Hippocampal formation (tissue), 2 donors: ENCODE measurements around the gene ADGRV1.
"Not testable (repeated sequence)": the region's sequence is repeated elsewhere in the genome, so short reads cannot be mapped to it uniquely, and the experiment has no call there.

Source experiments
- DNase-seq, 2 donors: peaks; one replicate each; lab custom pipeline; 2025; lab: John Stamatoyannopoulos, UW

Gene ADGRV1

GRCh38 chr5:91061946-91062562 lies 503.5 kb downstream of the ADGRV1 start:
- DNase-seq: no peak

DNA sequence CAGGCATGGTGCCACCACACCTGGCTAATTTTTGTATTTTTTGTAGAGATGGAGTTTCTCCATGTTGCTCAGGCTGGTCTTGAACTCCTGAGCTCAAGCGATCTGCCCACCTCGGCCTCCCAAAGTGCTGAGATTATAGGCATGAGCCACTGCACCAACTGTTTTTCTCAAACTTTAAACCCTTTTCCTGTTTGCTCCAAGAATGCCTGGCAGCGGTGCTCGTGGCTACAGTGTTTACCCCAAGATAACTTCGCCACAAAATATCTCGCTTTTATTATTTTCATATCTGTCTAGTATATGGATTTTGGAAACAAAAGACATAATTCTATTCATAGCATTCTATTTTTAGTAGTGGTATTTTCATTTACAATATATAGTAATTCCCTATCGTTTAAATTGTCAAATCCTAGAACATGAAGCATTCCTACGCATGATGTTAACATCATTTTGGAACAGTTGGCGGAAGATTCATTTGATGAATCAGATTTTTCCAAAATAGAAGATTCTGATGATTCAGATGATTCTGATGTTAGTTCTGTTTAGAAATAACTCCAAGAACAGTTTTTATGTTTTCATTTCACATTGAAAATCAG lies 504.6 kb downstream of the ADGRV1 start:
- not testable (repeated sequence) for DNase-seq

DNA sequence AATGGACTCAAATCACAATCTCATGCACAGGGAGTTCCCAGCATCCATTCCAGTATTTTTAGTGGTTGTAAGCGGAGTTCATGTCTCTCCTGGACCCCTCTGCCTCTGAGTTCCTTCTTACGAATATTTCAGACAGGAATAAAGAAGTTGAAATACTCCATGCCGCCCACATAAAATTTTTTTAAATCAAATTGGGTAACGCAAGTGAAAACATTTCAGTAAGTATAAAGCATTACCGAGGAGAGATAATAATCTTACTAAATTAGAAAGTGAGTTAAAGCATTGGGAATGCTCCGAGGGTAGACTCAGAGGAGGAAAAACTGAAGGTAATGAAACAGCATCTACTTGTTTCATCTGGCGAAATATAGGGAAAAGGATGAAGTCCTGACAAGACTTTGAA lies 506.9 kb downstream of the ADGRV1 start:
- DNase-seq: no peak

GRCh38 chr5:91069364-91069763 lies 510.8 kb downstream of the ADGRV1 start:
- no peak for DNase-seq

DNA sequence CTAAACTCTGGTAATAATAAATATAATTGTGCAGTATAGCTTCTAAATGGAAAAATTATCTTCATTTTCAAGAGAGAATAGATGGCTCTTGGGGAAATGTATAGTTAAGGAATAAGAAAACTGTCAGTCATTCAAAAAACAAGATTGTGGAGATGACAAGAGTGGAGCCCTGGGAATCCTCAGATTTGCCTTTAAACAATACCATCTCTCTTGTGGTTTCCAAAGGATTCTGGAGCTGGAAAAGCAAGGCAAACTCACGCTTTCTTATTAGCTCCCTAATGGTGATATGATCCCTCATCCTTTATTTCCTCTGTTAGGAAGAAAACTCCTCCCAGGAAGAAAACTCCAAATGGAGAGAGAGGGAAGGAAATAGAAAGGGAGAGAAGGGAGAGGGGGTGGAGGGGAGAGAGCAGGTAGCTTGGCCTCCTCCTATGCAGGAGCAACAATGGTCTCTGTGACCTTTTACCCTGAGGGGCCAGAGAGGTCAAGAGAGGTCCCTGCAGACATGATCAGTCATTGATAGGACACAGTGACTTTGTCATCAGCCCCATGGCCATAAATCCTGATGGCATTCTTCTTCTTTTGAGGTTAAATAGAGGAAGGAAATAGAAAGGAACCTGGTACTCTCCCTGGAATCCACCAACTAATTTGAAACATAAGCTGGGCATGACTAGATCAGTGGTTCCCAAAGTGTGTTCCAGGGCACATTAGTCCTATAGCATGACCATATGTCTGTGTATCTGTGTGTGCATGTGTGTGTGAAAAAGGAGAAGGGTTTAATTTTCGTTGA lies 512.4 kb downstream of the ADGRV1 start:
- DNase-seq: no peak

DNA sequence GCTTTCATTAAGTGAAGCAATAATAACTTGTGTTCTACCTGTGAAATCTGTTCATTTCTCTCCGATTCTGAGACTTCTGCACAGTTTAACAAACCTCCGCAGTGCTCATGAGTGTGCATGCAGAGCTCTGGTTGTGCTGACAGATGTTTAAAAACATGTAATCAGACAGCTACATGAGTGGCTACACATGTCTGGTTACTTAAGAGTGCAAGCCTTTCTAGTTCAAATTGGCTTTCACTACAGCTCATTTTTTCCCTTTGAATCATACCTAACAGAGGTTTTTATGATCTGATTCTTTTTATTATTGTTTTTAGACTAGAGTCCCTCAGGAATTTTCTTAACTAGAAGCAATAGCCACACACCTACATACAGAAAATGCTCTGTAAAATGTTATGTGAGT lies 514.3 kb downstream of the ADGRV1 start:
- no peak for DNase-seq

GRCh38 chr5:91074615-91075014 lies 516.0 kb downstream of the ADGRV1 start:
- DNase-seq: no peak

GRCh38 chr5:91076138-91076537 lies 517.5 kb downstream of the ADGRV1 start:
- DNase-seq: no peak

DNA sequence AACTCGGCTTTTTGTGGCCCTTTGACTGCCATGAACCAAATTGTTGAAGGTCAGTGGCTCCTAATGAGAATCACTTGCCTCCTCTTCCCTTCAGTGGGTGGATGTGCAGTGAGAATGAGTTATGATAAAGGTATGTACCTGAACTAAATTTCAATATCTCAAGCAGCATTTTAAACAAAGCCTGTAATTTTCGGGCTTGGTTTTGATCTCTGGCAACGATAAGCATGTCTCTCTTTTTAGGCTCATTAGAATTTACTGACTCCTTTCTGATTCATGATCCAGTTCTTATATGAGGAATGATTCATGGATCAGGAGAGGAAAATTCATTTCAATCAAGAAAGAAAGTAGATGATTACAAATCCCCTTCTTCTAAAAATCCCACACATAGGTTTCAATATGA lies 519.0 kb downstream of the ADGRV1 start:
- DNase-seq: no peak

GRCh38 chr5:91079037-91079436 lies 520.4 kb downstream of the ADGRV1 start:
- no peak for DNase-seq

GRCh38 chr5:91089758-91090157 lies 531.2 kb downstream of the ADGRV1 start:
- DNase-seq: no peak

DNA sequence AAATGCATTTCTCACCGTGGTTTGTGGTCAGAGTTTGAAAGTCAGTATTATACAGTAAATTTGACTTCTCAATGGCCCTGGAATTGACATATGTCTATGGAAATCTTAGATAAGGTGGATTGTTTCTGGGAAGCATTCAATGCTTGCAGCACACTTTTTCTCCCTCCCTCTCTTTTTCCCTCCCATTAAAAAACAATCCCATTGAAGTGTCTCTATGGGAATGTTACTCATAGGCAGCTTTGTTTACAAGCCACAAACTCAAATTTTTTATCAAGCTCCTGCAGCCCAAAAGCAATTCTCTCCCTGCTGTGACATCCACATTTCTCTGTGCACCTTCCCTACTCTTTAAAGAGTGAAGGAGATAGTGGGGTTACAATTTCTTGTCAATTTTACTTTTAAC lies 532.4 kb downstream of the ADGRV1 start:
- DNase-seq: no peak

GRCh38 chr5:91091471-91092234 lies 533.1 kb downstream of the ADGRV1 start:
- DNase-seq: no peak

- DNase-seq: no peak
Observed at GRCh38 chr5:91092859-91093783, 534.5 kb downstream of the ADGRV1 start.

GRCh38 chr5:91095313-91095712 lies 536.7 kb downstream of the ADGRV1 start:
- DNase-seq: no peak

GRCh38 chr5:91095786-91096385 lies 537.3 kb downstream of the ADGRV1 start:
- no peak for DNase-seq

GRCh38 chr5:91098541-91098940 lies 539.9 kb downstream of the ADGRV1 start:
- no peak for DNase-seq

DNA sequence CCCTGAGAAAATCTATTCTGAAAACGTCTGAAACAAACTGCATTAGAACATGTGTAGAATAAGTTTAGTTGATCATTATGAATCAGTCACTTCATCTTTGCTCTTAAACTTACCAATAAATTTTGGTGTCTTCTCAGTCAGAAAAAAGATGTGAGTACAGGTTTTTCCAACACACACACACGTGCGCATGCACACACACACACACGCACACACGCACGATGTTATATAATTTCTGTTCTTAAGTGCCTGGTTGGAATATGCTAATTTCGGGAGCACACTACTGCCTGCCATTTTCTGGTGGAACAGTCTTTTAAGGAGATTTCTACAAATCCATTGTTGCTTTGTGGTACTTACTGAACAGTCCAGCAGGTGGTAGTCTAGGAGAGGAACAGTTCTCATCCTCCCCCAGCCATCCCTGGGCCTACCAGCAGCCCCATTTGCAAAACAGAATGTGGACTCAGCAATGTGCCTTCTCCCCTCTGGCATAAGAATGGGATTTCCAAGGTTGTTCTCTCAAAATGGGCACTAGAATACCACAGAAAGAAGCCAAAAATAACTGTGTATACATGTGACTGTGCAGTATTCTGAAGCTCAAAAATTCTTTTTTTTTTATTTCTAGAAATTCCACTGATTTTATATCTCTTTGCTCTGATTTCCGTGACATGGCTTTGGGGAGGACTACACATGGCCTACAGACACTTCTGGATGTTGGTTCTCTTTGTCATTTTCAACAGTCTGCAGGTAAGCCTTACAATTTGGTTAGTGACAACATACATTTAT lies 543.2 kb downstream of the ADGRV1 start:
- peak; percentile 56 to 93 for DNase-seq

DNA sequence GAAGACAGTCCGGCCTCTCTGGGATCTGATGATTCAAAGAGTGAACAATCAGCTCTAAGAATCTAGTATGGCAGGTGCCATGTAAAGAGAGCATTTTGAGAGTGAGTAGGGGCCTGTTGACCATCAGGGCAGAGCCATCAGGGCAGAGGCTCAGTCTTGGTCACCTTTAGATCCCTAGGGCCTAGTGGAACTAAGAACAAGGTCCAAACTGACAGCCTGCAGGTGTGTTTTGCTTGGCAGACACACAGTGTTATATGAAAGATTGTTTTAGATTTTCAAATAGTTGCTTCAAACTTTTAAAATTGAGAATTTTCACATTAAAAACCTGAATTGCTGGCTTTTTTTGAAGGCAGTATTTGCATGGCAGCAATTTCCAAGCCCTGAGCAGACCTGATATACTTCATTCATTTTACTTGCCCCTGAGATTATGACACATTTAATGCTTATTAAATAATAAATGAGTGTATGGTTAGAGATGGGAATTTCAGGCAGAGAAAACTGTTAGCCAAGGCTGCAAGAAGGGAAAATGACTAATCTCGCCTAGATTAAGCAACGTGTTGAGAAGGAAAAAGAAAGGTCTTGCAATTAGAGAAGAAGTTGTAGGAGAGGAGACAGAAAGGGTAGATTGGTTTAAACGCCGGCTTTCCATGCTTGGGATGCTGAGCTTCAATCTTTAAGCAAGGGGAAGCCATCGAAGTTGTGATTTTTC lies 544.9 kb downstream of the ADGRV1 start:
- no peak for DNase-seq

GRCh38 chr5:91104062-91104448 lies 545.5 kb downstream of the ADGRV1 start:
- DNase-seq: no peak
